GM19035 (cell line): ENCODE results near the gene SH3BP4.

ENCODE experiments used
- ATAC-seq: cut with Tn5 transposase; IDR thresholded peaks from one replicate; pipeline ENCODE4 v1.9.1; 2021; ENCODE audit not compliant: unreplicated experiment

SH3BP4 gene

GRCh38 chr2:234981197-234982095, 29.6 kb downstream of the SH3BP4 start:
- ATAC-seq, result no peak

DNA sequence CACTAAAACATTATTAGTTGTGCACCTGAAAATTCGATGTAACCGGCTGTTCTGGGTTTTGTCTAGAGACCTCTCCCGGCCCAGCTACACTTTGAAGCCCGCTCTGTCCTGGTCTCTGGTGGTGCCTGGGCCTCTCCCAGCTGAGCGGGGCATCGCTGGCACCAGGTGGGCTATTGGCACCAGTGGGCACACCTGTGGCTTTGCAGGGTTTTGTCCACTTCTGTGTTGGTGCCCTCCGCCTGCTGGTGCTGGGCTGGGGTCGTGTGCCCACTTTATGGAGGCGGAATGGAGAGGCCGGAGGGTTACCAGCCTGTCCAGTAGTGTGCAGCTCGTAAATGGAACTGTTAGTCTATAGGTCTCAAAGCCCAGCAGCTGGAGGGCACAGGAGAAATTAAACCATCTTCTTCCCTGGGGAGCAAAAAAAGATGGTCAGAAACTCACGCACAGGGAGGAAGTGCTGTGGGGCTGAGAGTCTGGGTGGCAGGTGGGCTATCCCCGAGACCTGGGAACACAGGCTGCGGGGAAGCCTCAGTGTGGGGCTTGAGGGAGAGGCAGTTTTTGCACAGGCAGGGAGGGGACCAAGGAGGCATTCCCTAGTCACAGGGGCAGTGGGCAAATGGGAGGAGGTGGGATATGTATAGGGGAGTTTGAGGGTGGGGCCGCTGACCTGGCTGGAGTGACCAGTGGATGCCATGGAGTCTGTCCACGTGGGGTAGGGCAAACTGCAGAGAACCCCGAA, 30.4 kb downstream of the SH3BP4 start:
- ATAC-seq, result no peak

- ATAC-seq, result no peak
Observed at GRCh38 chr2:234983011-234983726, 31.4 kb downstream of the SH3BP4 start.

GRCh38 chr2:234985608-234986245, 33.9 kb downstream of the SH3BP4 start:
- ATAC-seq, result no peak

DNA sequence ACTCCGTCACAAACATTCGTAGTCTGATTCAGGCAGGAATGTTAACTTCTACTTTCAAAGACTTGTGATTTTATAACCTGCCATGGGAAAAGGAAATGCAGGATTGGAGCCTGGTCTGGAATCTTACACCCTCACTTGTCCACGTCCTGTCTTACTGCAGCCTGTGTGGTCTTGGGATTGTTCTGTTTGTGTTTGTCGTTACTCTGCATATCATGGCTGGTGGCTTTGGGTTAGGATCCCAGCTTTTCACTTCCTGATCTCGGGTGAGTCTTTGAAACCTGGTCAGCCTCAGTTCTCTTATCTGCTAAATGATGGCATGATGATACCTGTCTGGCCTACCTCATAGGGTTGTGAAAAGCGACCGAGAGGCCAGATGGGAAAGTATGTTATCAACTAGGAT, 34.6 kb downstream of the SH3BP4 start:
- ATAC-seq, result no peak

- no peak for ATAC-seq
Observed at GRCh38 chr2:234986876-234987720, 35.3 kb downstream of the SH3BP4 start.

DNA sequence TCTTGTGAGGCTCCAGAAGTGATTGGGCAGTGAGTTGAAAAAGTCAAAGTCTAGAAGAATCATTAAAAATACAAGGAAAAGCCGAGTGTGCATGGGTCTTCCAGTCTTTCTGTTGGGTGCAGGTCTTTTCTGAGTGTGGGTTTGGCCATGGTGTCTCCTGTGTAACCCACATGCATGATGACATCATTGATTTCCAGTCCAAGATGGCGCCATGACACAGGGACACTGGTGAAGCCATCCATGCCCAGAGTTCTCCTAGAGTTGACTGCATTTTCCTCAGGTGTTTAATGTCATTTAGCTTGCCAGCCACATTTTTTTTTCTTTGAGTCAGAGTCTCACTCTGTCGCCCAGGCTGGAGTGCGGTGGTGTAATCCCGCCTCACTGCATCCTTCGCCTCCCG, 35.9 kb downstream of the SH3BP4 start:
- no peak for ATAC-seq

DNA sequence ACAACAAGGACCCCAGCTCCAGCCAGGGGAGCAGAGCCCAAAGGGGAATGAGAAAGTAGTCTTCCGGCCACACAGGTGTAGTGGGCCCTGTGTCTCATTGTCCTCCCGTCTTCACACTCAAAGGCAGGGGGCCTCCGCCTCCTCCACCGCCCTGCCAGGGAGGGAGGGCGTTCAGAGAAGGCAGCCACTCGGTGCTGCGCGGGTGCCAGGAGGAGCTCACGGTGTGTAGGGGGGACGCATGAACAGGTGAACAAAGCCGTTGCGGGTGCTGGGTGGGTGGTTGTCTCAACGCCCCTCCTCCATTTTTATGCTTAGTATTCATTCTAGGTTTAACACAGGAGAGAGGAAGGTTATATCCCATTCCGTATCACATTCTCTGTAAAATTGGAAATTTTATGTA, 36.7 kb downstream of the SH3BP4 start:
- no peak for ATAC-seq

- ATAC-seq, result no peak
Observed at GRCh38 chr2:234989183-234989701, 37.4 kb downstream of the SH3BP4 start.

GRCh38 chr2:234990300-234990699, 38.5 kb downstream of the SH3BP4 start:
- no peak for ATAC-seq

DNA sequence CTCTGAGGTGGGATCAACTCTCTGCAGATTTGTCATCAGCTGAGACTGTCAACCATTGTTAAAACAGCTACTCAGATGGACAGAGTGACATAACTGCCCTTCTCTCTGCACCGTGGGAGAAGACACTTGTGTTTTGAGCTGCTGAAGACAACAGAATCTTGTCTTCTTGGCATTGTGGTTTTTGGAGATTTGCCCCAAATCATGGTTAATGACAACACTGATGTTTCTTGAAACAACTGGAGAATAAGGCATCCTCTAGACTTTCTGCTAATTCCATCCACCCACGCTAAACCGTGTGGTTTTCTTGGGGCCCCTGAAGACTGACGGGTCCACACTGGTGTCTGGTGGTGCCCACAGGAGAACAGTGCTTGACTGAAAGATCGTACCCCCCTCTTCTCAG, 39.5 kb downstream of the SH3BP4 start:
- no peak for ATAC-seq

DNA sequence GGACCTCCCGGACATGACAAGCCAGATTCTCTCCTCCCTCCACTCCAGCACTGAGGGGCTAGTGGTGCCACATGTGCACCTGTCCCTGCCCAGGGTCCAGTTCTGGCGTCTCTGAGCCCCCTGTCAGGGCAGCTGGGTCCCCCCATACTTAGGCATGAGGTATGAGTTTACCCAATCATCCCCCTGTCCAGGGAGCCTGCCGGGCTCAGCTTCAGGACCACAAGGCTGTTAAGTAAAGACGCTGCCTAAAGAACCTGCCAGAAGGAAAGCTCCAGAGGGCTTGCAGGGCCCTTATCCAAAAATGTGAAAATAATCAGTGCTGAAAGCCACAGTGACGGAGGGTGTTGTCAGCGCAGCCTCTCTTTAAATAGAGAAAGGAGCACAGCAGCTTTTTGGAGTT, 40.0 kb downstream of the SH3BP4 start:
- no peak for ATAC-seq

- no peak for ATAC-seq
Observed at GRCh38 chr2:234992196-234992595, 40.4 kb downstream of the SH3BP4 start.

DNA sequence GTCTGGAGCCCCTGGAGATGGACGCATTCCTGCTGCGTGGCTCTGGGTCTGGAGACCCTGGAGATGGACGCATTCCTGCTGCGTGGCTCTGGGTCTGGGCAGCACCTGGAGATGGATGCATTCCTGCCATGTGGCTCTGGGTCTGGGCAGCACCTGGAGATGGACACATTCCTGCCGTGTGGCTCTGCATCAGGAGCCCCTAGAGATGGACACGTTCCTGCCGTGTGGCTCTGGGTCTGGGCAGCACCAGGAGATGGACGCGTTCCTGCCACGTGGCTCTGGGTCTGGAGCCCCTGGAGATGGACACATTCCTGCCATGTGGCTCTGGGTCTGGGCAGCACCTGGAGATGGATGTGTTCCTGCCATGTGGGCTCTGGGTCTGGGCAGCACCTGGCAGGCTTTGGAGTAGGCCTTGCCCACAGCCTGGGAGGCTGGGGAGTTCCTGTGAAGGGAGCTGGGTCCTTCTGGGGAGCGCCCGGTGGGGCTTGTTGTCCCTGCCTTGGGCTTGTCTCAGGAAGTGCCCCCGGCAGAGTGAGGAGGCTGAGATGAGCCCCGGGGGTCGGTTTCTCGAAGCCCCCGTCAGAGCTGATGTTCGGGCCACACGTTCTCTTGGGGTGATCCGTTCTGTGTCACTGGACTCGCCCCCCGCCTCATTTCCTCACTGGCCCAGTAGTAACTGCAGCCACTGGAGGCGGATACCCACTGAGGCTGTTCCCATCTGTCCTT, 41.0 kb downstream of the SH3BP4 start:
- no peak for ATAC-seq

DNA sequence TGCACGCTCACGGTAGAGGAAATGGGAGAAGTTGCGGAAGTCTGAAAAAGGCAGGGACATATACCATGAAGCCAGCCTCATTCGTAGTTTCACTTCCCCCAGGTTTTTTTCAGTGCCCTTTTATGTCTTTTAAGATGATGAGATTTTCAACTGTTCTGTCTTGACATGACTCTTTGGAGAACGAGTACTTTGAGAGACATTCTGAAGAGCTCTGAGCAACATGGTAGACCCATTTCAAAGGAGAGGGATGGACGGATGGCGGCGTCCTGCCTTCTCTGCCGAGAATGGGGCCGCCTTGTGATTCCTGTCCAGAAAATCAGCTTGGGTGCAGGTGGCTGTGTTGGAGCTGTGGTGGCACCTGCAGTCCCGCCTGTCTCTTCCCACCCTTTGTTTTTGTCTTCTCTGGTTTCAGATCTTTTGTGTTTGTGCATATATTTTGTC, 41.7 kb downstream of the SH3BP4 start:
- ATAC-seq, result no peak

DNA sequence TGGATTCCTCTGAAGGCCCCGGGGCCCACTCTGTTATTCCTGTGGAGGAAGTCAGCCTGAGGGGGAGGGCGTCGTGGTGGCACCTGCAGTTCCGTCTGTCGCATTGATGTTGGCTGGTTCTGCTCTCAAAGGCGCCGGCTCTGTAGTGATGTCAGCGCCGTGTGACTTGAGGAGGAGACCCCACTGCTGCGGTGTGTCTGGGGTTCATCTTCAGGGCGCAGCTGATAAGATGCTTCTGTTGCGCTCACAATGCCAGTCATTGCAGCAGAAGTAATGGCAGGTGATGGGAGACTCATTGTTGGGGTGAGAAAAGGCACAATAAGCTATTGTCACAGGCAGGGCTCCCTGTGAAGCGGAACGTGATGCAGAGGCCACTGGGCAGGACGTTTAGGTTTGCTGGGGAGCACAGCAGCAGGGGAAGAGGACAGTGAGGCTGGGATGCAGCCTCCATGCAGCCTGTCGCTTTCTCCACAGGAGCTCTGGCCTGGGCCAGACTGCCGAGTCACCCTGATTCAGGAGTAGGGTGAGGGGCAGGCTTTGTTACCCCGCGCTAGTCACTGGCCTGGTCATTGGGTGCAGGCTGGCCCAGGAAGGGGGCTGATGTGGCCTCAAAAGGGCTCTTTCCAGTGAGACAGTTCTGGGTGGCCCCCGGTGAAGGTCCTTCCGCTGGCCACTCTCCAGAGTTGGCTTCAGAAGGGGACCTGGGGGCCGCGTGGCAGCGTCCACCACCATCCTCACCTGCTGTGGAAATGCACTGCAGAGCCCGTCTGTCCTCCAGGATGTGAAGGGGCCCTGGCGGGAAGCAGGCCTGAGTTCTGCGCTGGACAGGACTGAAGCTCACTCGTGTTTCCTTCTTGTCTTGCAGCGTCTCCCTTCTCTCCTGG, 42.9 kb downstream of the SH3BP4 start:
- no peak for ATAC-seq

DNA sequence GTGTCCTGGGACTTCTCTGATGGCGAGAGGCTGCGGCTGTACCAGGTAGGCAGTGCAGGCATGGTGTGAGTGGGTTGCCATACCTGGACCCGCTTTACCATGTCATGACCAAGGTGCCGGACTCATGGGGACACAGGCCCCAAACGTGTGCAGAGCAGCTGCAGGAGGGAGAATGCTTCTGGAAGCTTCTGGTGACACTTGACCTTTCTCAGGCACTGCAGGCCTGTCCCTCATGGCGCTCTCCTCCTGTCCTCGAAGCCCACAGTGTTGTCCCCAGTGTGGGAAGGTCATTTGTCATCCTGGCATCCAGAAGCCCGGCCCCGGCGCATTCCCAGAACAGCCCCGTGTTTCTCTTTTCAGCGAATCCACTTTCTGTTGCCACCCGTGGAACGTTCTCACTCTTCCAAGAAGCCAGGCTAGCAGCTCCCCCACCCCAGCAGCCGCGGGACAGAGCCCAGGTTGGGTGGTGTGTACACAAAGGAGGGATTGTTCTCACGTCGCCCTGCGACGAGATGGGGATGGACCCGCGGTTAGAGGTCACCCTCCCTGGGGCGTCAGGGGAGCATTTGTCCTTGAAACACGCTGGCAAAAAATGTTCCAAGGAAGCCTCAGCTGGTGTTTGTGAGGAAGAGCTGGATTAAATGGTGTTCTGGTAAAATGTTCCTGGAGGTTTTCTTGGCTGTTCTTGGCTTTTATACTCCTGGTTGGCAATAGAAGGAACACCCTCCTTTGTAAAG, 43.7 kb downstream of the SH3BP4 start:
- ATAC-seq, result no peak
